Measurements from ENCODE around the gene RASD1. TPM values are rescaled to one million over a fixed set of nuclear protein-coding genes. Genes with fewer than 3 reads are reported as not detected.

The RASD1 gene
- total and polyA plus RNA-seq, 2 of the 4 experiments (the other 2 are of a cell fraction) = 0.54 to 1.8 TPM

- ChIA-PET CTCF (interaction anchor here (1.3 kb wide), 1 partner anchor 46 kb away, joined by 3 read pairs; no protein-coding TSS in a partner anchor), POLR2A (ENCODE audit: unreplicated experiment) (interaction anchor here (0.6 kb wide), 1 partner anchor 18 kb away, joined by 4 read pairs; no protein-coding TSS in a partner anchor)
- H3K4me1 ChIP-seq (ENCODE audit: control insufficient read depth, insufficient read depth, low read length) = peaks cover 9% of the 10 kb centered on the region
- no peak overlapping the region for H2AK9ac ChIP-seq (replicated peaks; ENCODE audit: low read depth, low read length, poor library complexity)
- no peak overlapping the region for H3K56ac ChIP-seq (ENCODE audit: extremely low read depth, insufficient read depth, low read length)
- no peak overlapping the region for H3K18ac ChIP-seq (ENCODE audit: low read depth, low read length)
- H4K8ac ChIP-seq (ENCODE audit: low read depth in 2 of 2, low read length in 2 of 2) = no peak overlapping the region
- no peak overlapping the region for H2BK20ac ChIP-seq (ENCODE audit: low read depth, low read length)
- no peak overlapping the region for H4K5ac ChIP-seq (ENCODE audit: low read depth, low read length)
- no peak overlapping the region for H2BK15ac ChIP-seq (ENCODE audit: low read depth, low read length)
- no TSS peak for BruUV-seq (replicated peaks)
- no peak overlapping the region for H3K9ac ChIP-seq (ENCODE audit: low read depth, low read length)
- H3K27me3 ChIP-seq (ENCODE audit: control insufficient read depth, insufficient read depth, low read length) = no peaks in the 10 kb centered on the region
- no peak overlapping the region for H3K4me3 ChIP-seq (ENCODE audit: insufficient read depth, low read depth, low read length)
- no peak overlapping the region for H3K23ac ChIP-seq (ENCODE audit: low read depth, low read length)
- in situ Hi-C loops (cut with MboI; ENCODE audit: low sequenced_read_pairs) = no loop called here
- dilution Hi-C loops (cut with HindIII; ENCODE audit: low sequenced_read_pairs, unreplicated experiment) = no loop called here
- no peak overlapping the region for H3K4ac ChIP-seq (ENCODE audit: low read depth, low read length)
- no peak for TF ChIP-seq CTCF (conservative IDR thresholded peaks at IDR 0.05; ENCODE audit: low read depth, low read length)
- no peak for TF ChIP-seq MAZ (IDR thresholded peaks at IDR 0.05; ENCODE audit: borderline replicate concordance, low read depth, low read length)
- no peak for TF ChIP-seq POLR2A (IDR thresholded peaks at IDR 0.05; ENCODE audit: low read depth, low read length)
- no peak for TF ChIP-seq CEBPB (IDR thresholded peaks at IDR 0.05; ENCODE audit: low read depth, low read length)
- no peak for TF ChIP-seq MAFK (IDR thresholded peaks at IDR 0.05; ENCODE audit: low read depth, low read length)
- no peak for TF ChIP-seq USF2 (IDR thresholded peaks at IDR 0.05; ENCODE audit: low read depth, low read length)
- TF ChIP-seq RFX5 (IDR thresholded peaks at IDR 0.05; ENCODE audit: low read depth, low read length) = no peak
- no peak for TF ChIP-seq SMC3 (IDR thresholded peaks at IDR 0.05; ENCODE audit: low read depth, low read length)
- TF ChIP-seq NFE2L2 (IDR thresholded peaks at IDR 0.05; ENCODE audit: low read depth, low read length) = no peak
- no peak for TF ChIP-seq CHD1 (IDR thresholded peaks at IDR 0.05; ENCODE audit: low read depth, low read length)
- no peak for TF ChIP-seq MXI1 (IDR thresholded peaks at IDR 0.05; ENCODE audit: borderline replicate concordance, low read depth, low read length)
- no peak for TF ChIP-seq BHLHE40 (IDR thresholded peaks at IDR 0.05; ENCODE audit: low read depth, low read length)
- no peak overlapping the region for H2AFZ ChIP-seq (replicated peaks; ENCODE audit: low read length, poor library complexity)
- no peak overlapping the region for H3K27ac ChIP-seq (ENCODE audit: insufficient read depth, low read length)
- no peaks in the 10 kb centered on the region for H3K9me3 ChIP-seq (ENCODE audit: control insufficient read depth, insufficient read depth, low read length)
- no peak overlapping the region for H2BK120ac ChIP-seq (ENCODE audit: low read depth, low read length)
- no peak overlapping the region for H2BK5ac ChIP-seq (ENCODE audit: low read depth, low read length, poor library complexity, severe bottlenecking)
- no peak overlapping the region for H3K14ac ChIP-seq (replicated peaks; ENCODE audit: low read depth, low read length)
- H3K79me1 ChIP-seq (ENCODE audit: low read depth in 1 of 2, low read length in 2 of 2) = no peaks in the 10 kb centered on the region
- peaks cover 9% of the 10 kb centered on the region for H4K20me1 ChIP-seq (ENCODE audit: insufficient read depth, low read length)
- no peaks in the 10 kb centered on the region for H3K36me3 ChIP-seq (ENCODE audit: control insufficient read depth, insufficient read depth, low read length)
- H4K91ac ChIP-seq (ENCODE audit: insufficient read depth, low read depth, low read length) = no peak overlapping the region
- intact Hi-C loops (cut with micrococcal nuclease) = no loop called here
- WGBS, 2 experiments (ENCODE audit: extremely low coverage in 2 of 2, insufficient read length in 1 of 2) = 95% methylated on average over 17 of the region's 22 CpGs; no CpG with 5 or more reads in 1 of the 2 experiments
- H3K4me2 ChIP-seq (ENCODE audit: low read depth, low read length) = no peak overlapping the region
- DNase-seq = no peak
- peaks cover 16% of the 10 kb centered on the region for H3K9me1 ChIP-seq (ENCODE audit: insufficient read depth, low read length)
- no peak overlapping the region for H2AK5ac ChIP-seq (ENCODE audit: low read depth, low read length)
- ATAC-seq (ENCODE audit: low read depth) = no peak
Measured at GRCh38 chr17:17542906-17543635, 46.9 kb upstream of the RASD1 start.
